GM23338 (cell line): ENCODE results near the gene RENBP. TPM values are rescaled to one million over a fixed set of nuclear protein-coding genes. Genes with fewer than 3 reads are reported as not detected.

Source experiments
- ATAC-seq: fragments of 200-7000 bp; cut with Tn5 transposase; 3 replicates; pipeline ENCODE4 v1.9.1; 2020
- DNase-seq: peaks from one replicate; pipeline ENCODE4 v3.0.0-alpha.2; 2015; ENCODE audit warnings: low spot score
- H2AFZ ChIP-seq: fragments of 200-600 bp; sonication (generic); 2 replicates; pipeline ENCODE4 v1.8.0; 2016; ENCODE audit warnings: antibody characterized with exemption, mild to moderate bottlenecking, moderate library complexity
- H3F3A ChIP-seq: fragments of 200-600 bp; sonication (generic); replicated peaks from 2 replicates; pipeline ENCODE4 v1.8.0; 2017; ENCODE audit warnings: antibody characterized with exemption, mixed run types, low read depth
- H3K27ac ChIP-seq: fragments of 200-600 bp; sonication (generic); 2 replicates; pipeline ENCODE4 v1.6.1; 2016; ENCODE audit warnings: low read depth
- H3K27me3 ChIP-seq: fragments of 200-600 bp; sonication (generic); 2 replicates; pipeline ENCODE4 v1.8.0; 2016; ENCODE audit warnings: mild to moderate bottlenecking, mixed run types, moderate library complexity; ENCODE audit not compliant: insufficient read depth
- H3K36me3 ChIP-seq: fragments of 200-600 bp; sonication (generic); 2 replicates; pipeline ENCODE4 v1.8.0; 2016; ENCODE audit warnings: mild to moderate bottlenecking; ENCODE audit not compliant: insufficient read depth
- H3K4me1 ChIP-seq: fragments of 200-600 bp; sonication (generic); 2 replicates; pipeline ENCODE4 v1.8.0; 2016; ENCODE audit warnings: mild to moderate bottlenecking, moderate library complexity; ENCODE audit not compliant: insufficient read depth
- H3K4me2 ChIP-seq: fragments of 200-600 bp; sonication (generic); 2 replicates; pipeline ENCODE4 v1.7.1; 2017; ENCODE audit warnings: mixed run types
- H3K4me3 ChIP-seq: fragments of 200-600 bp; sonication (generic); 2 replicates; pipeline ENCODE4 v1.6.1; 2016; ENCODE audit warnings: mixed run types
- H3K79me2 ChIP-seq: fragments of 200-600 bp; sonication (generic); replicated peaks from 2 replicates; pipeline ENCODE4 v1.8.0; 2017; ENCODE audit warnings: mild to moderate bottlenecking; ENCODE audit not compliant: insufficient read depth
- H3K9me2 ChIP-seq: fragments of 200-600 bp; sonication (generic); 2 replicates; pipeline ENCODE4 v1.8.0; 2017; ENCODE audit not compliant: insufficient read depth
- H4K20me1 ChIP-seq: fragments of 200-600 bp; sonication (generic); replicated peaks from 2 replicates; pipeline ENCODE4 v1.8.0; 2017; ENCODE audit warnings: mild to moderate bottlenecking; ENCODE audit not compliant: insufficient read depth
- H3K27ac Mint-ChIP-seq: 2 replicates; pipeline ENCODE4 v1.8.0; 2020; ENCODE audit warnings: inconsistent platforms, mild to moderate bottlenecking, moderate library complexity, mixed read lengths
- H3K27me3 Mint-ChIP-seq: 3 replicates; pipeline ENCODE4 v1.8.0; 2022; ENCODE audit warnings: low read depth, mild to moderate bottlenecking, moderate library complexity, mixed read lengths, inconsistent platforms; ENCODE audit not compliant: insufficient read depth, poor library complexity
- H3K36me3 Mint-ChIP-seq: 3 replicates; pipeline ENCODE4 v1.8.0; 2021; ENCODE audit warnings: low read depth, mild to moderate bottlenecking, inconsistent platforms, moderate library complexity, mixed read lengths
- H3K4me1 Mint-ChIP-seq: 3 replicates; pipeline ENCODE4 v1.8.0; 2020; ENCODE audit warnings: mild to moderate bottlenecking, inconsistent platforms, mixed read lengths
- H3K4me3 Mint-ChIP-seq: 3 replicates; pipeline ENCODE4 v1.8.0; 2021; ENCODE audit warnings: moderate library complexity, mild to moderate bottlenecking, inconsistent platforms, mixed read lengths
- H3K9me3 Mint-ChIP-seq: 3 replicates; pipeline ENCODE4 v1.8.0; 2020; ENCODE audit warnings: moderate library complexity, mild to moderate bottlenecking, inconsistent platforms, mixed read lengths
- CREB1 ChIP-seq: fragments of 250-450 bp; sonication (Bioruptor Pico); IDR thresholded peaks from 2 replicates; pipeline ENCODE4 v1.5.0; 2020; ENCODE audit warnings: low read depth, mild to moderate bottlenecking, moderate library complexity
- EZH2 ChIP-seq: fragments of 200-600 bp; sonication (generic); IDR thresholded peaks from one replicate; pipeline ENCODE4 v1.8.0; 2017; ENCODE audit warnings: antibody characterized with exemption, mild to moderate bottlenecking, low read depth; ENCODE audit not compliant: unreplicated experiment
- EZH2phosphoT487 ChIP-seq: fragments of 200-600 bp; sonication (generic); IDR thresholded peaks from one replicate; pipeline ENCODE4 v1.8.1; 2018; ENCODE audit warnings: antibody characterized with exemption; ENCODE audit not compliant: unreplicated experiment
- JUNB ChIP-seq: IDR thresholded peaks from one replicate; pipeline ENCODE4 v1.6.1; 2016; ENCODE audit warnings: antibody characterized with exemption; ENCODE audit not compliant: unreplicated experiment
- NANOG ChIP-seq: IDR thresholded peaks from 2 replicates; pipeline ENCODE4 v1.6.1; 2016; ENCODE audit warnings: antibody characterized with exemption, borderline replicate concordance
- POLR2AphosphoS5 ChIP-seq: IDR thresholded peaks from 2 replicates; pipeline ENCODE4 v1.6.1; 2016; ENCODE audit warnings: antibody characterized with exemption, low read depth
- REST ChIP-seq: IDR thresholded peaks from one replicate; pipeline ENCODE4 v1.6.1; 2018; ENCODE audit warnings: antibody characterized with exemption; ENCODE audit not compliant: unreplicated experiment
- STAT1 ChIP-seq: IDR thresholded peaks from one replicate; pipeline ENCODE4 v1.6.1; 2016; ENCODE audit warnings: antibody characterized with exemption; ENCODE audit not compliant: unreplicated experiment
- ZNF114 ChIP-seq: fragments of 250-450 bp; sonication (Bioruptor Pico); IDR thresholded peaks from 2 replicates; pipeline ENCODE4 v1.5.0; 2020; ENCODE audit warnings: mild to moderate bottlenecking, moderate library complexity
- ZNF331 ChIP-seq: fragments of 250-450 bp; sonication (Bioruptor Pico); IDR thresholded peaks from 2 replicates; pipeline ENCODE4 v1.5.0; 2020; ENCODE audit warnings: low read depth, mild to moderate bottlenecking, moderate library complexity
- polyA plus RNA-seq: library from polyadenylated mRNA; unstranded; fragments of >200 nt; fragmentation: Nextera tagmentation; extraction: Ambion mirVana; gene quantifications from 2 replicates; pipeline ENCODE4 v1.2.1, GENCODE V29; 2016
- total RNA-seq: library from RNA; depleted of rRNA; stranded (reverse); fragments of >200 nt; shearing (Covaris generic); gene quantifications from 2 replicates; pipeline ENCODE4 v1.2.3, GENCODE V29; 2014
- TF ChIP-seq, protein P1 (sequence below), 2 experiments: fragments of 200-600 bp in 1 of 2; sonication (generic) in 1 of 2; conservative IDR thresholded peaks; 2 replicates each; pipeline versions ENCODE4 v1.5.1 to v1.6.1; 2016 to 2017; ENCODE audit warnings: antibody characterized with exemption in 2 of 2, low read depth in 2 of 2, mild to moderate bottlenecking in 2 of 2, moderate library complexity in 1 of 2
- TF ChIP-seq, protein P2 (sequence below): IDR thresholded peaks from 2 replicates; pipeline ENCODE4 v1.6.1; 2016; ENCODE audit warnings: antibody characterized with exemption
- TF ChIP-seq, protein P3 (sequence below): fragments of 250-450 bp; sonication (Bioruptor Pico); IDR thresholded peaks from 2 replicates; pipeline ENCODE4 v1.5.0; 2020; ENCODE audit warnings: mild to moderate bottlenecking, moderate library complexity

RENBP gene
- total and polyA plus RNA-seq, 2 experiments from 2014 or later, result 2.0 to 10.3 TPM

GRCh38 chrX:153941336-153942252, 2.8 kb downstream of the RENBP start:
- H3K27ac Mint-ChIP-seq, result peak overlapping the region; percentile 93
- H3K4me1 ChIP-seq, result peaks cover 4% of the 10 kb centered on the region; the same call in 1 of the 2 replicates
- peaks cover 6% of the 10 kb centered on the region for H3K27me3 Mint-ChIP-seq
- H3K79me2 ChIP-seq, result no peaks in the 10 kb centered on the region
- peak overlapping the region; percentile 83 for H3K27ac ChIP-seq
- H3K36me3 Mint-ChIP-seq, result peaks cover 1% of the 10 kb centered on the region; the same call in 1 of the 3 replicates
- TF ChIP-seq, protein P1, sequence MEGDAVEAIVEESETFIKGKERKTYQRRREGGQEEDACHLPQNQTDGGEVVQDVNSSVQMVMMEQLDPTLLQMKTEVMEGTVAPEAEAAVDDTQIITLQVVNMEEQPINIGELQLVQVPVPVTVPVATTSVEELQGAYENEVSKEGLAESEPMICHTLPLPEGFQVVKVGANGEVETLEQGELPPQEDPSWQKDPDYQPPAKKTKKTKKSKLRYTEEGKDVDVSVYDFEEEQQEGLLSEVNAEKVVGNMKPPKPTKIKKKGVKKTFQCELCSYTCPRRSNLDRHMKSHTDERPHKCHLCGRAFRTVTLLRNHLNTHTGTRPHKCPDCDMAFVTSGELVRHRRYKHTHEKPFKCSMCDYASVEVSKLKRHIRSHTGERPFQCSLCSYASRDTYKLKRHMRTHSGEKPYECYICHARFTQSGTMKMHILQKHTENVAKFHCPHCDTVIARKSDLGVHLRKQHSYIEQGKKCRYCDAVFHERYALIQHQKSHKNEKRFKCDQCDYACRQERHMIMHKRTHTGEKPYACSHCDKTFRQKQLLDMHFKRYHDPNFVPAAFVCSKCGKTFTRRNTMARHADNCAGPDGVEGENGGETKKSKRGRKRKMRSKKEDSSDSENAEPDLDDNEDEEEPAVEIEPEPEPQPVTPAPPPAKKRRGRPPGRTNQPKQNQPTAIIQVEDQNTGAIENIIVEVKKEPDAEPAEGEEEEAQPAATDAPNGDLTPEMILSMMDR (conservative IDR thresholded peaks at IDR 0.05; ENCODE audit: low read depth in 2 of 2), result no peak
- TF ChIP-seq ZNF114, result no peak
- TF ChIP-seq STAT1, result no peak
- no peak for TF ChIP-seq JUNB
- no peak for TF ChIP-seq CREB1 (CRISPR knock-in tag)
- TF ChIP-seq, protein P2, sequence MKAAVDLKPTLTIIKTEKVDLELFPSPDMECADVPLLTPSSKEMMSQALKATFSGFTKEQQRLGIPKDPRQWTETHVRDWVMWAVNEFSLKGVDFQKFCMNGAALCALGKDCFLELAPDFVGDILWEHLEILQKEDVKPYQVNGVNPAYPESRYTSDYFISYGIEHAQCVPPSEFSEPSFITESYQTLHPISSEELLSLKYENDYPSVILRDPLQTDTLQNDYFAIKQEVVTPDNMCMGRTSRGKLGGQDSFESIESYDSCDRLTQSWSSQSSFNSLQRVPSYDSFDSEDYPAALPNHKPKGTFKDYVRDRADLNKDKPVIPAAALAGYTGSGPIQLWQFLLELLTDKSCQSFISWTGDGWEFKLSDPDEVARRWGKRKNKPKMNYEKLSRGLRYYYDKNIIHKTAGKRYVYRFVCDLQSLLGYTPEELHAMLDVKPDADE, result no peak
- no peak for TF ChIP-seq ZNF331 (CRISPR knock-in tag)
- TF ChIP-seq EZH2, result no peak
- TF ChIP-seq NANOG, result no peak
- TF ChIP-seq EZH2phosphoT487, result no peak
- TF ChIP-seq, protein P3, sequence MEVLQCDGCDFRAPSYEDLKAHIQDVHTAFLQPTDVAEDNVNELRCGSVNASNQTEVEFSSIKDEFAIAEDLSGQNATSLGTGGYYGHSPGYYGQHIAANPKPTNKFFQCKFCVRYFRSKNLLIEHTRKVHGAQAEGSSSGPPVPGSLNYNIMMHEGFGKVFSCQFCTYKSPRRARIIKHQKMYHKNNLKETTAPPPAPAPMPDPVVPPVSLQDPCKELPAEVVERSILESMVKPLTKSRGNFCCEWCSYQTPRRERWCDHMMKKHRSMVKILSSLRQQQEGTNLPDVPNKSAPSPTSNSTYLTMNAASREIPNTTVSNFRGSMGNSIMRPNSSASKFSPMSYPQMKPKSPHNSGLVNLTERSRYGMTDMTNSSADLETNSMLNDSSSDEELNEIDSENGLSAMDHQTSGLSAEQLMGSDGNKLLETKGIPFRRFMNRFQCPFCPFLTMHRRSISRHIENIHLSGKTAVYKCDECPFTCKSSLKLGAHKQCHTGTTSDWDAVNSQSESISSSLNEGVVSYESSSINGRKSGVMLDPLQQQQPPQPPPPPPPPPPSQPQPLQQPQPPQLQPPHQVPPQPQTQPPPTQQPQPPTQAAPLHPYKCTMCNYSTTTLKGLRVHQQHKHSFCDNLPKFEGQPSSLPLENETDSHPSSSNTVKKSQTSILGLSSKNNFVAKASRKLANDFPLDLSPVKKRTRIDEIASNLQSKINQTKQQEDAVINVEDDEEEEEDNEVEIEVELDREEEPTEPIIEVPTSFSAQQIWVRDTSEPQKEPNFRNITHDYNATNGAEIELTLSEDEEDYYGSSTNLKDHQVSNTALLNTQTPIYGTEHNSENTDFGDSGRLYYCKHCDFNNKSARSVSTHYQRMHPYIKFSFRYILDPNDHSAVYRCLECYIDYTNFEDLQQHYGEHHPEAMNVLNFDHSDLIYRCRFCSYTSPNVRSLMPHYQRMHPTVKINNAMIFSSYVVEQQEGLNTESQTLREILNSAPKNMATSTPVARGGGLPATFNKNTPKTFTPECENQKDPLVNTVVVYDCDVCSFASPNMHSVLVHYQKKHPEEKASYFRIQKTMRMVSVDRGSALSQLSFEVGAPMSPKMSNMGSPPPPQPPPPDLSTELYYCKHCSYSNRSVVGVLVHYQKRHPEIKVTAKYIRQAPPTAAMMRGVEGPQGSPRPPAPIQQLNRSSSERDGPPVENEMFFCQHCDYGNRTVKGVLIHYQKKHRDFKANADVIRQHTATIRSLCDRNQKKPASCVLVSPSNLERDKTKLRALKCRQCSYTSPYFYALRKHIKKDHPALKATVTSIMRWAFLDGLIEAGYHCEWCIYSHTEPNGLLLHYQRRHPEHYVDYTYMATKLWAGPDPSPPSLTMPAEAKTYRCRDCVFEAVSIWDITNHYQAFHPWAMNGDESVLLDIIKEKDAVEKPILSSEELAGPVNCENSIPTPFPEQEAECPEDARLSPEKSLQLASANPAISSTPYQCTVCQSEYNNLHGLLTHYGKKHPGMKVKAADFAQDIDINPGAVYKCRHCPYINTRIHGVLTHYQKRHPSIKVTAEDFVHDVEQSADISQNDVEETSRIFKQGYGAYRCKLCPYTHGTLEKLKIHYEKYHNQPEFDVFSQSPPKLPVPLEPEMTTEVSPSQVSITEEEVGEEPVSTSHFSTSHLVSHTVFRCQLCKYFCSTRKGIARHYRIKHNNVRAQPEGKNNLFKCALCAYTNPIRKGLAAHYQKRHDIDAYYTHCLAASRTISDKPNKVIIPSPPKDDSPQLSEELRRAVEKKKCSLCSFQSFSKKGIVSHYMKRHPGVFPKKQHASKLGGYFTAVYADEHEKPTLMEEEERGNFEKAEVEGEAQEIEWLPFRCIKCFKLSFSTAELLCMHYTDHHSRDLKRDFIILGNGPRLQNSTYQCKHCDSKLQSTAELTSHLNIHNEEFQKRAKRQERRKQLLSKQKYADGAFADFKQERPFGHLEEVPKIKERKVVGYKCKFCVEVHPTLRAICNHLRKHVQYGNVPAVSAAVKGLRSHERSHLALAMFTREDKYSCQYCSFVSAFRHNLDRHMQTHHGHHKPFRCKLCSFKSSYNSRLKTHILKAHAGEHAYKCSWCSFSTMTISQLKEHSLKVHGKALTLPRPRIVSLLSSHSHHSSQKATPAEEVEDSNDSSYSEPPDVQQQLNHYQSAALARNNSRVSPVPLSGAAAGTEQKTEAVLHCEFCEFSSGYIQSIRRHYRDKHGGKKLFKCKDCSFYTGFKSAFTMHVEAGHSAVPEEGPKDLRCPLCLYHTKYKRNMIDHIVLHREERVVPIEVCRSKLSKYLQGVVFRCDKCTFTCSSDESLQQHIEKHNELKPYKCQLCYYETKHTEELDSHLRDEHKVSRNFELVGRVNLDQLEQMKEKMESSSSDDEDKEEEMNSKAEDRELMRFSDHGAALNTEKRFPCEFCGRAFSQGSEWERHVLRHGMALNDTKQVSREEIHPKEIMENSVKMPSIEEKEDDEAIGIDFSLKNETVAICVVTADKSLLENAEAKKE (CRISPR knock-in tag), result no peak
- TF ChIP-seq POLR2AphosphoS5, result no peak
- TF ChIP-seq REST, result no peak
- peaks cover 22% of the 10 kb centered on the region for H3K4me1 Mint-ChIP-seq
- peak overlapping the region; percentile 71 for H3K4me2 ChIP-seq
- no peak overlapping the region for H2AFZ ChIP-seq
- H3K36me3 ChIP-seq, result no peaks in the 10 kb centered on the region
- H3K27me3 ChIP-seq, result no peaks in the 10 kb centered on the region
- peak overlapping the region; percentile 61 for H3K4me3 Mint-ChIP-seq
- peak; percentile 31 for ATAC-seq
- H3K9me2 ChIP-seq, result no peaks in the 10 kb centered on the region
- no peaks in the 10 kb centered on the region for H3K9me3 Mint-ChIP-seq
- no peaks in the 10 kb centered on the region for H4K20me1 ChIP-seq
- H3F3A ChIP-seq, result no peaks in the 10 kb centered on the region
- peak; percentile 53 for DNase-seq
- peak overlapping the region; percentile 43 for H3K4me3 ChIP-seq
